Measurements from ENCODE around the gene SFXN1.

The SFXN1 gene

GRCh38 chr5:175576096-175576495, 97.7 kb downstream of the SFXN1 start:
- DNase-seq, result no peak

- no peak for DNase-seq
Measured at GRCh38 chr5:175576591-175576990, 98.2 kb downstream of the SFXN1 start.

Measured in fibroblast of skin of scalp (primary cell).